Activated CD4-positive, alpha-beta T cell treated with anti-CD3 and anti-CD28 coated beads for 48 hours (primary cell): ENCODE results near the gene FRMD1.

ENCODE experiments used
- DNase-seq: peaks from one replicate; pipeline ENCODE4 v3.0.0-alpha.2; 2020

Gene FRMD1

GRCh38 chr6:168021581-168021980 is 57.4 kb downstream of the FRMD1 start:
- no peak for DNase-seq

DNA sequence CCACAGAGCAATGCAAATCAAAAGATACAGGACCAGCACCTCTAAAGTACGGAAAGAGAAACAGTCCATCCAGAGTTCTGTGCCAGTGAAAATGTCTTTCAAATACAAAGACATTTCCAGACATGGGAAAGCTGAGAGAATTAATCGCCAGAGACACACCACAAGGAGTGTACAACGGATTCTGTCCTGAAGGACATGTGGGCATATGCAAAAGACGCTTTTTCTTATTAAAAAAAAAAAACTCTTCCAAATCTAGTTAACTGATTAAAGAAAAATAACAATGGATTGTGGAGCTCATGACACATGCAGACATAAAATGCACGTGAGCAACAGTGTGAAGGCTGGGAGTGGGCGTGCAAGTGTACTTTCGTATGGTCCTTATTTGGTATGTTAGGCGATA is 58.8 kb downstream of the FRMD1 start:
- no peak for DNase-seq

DNA sequence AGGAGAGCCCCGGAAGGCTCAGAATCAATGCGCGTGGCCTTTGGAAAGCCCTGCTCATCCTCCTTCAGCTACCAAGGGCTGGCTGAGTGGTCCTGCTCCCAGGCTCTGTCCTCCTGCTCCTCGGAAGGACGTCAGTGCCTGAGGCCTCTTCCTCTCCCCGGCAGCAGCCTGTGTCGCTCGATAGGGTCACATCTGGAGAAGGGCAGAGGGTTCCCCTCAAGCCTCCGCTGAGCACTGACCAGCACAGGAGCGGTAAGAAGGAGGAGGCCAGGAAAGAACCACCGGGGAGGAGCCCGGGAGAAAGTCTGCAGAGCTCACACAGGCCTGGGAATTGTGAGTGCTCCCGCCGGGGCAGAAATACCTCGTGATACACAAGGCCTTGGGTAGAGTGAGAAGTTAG is 60.3 kb downstream of the FRMD1 start:
- DNase-seq: no peak

DNA sequence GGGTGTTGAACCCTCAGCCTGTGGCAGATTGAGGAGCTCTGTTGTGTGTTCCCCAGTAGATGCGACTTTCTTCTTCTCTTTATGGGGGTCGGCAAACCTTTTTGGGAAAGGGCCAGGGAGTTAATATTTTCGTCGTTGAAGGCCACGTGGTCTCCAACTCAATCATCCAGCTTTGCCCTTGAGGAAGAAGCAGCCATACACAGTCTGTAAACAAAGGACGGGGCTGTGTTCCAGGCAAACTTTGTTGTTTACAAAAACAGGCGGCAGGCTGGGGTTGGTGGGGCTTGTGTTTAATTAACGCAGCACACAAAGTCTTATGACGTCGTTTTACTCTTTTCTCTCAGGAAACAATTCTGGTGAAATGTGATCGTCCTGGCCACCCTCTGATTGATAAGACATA is 61.4 kb downstream of the FRMD1 start:
- no peak for DNase-seq

DNA sequence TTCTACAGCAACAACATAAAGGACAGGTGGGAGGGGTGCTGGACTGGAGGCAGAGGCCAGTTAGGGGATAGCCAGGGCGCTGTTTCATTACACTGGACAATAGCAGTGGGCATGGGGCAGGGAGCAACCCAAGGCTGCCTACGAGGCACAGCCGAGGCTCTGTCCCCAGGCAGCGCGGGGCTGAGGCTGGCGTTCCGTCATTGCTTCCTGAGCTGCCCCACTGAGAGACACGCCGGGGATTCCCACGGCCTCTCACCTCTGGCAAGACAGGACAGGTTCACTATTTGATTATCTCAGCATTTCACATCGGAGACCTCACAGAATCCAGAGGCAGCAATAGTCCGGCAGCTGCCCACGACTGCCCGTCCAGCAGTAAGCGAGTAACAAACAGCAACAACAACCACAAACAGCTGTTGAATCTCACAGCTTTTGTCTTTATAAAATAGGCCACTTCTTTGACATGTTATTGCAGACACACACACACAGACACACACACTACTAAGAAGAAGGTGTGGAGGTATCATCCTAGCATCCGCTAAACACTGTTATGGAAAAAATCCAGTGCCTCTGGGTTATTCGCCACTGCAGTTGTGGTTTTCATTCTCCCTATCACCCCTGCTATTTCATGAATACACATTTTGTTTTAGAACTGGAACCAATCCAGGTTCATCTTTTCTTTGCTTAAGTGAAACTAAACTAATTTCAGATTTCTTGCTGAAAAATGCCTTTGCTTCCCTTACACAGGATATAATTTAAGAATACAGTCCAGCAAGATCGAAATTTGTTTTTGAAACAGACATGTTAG is 62.1 kb downstream of the FRMD1 start:
- no peak for DNase-seq

- DNase-seq: no peak
These were observed 62.8 kb downstream of the FRMD1 start for GRCh38 chr6:168016176-168016620.

DNA sequence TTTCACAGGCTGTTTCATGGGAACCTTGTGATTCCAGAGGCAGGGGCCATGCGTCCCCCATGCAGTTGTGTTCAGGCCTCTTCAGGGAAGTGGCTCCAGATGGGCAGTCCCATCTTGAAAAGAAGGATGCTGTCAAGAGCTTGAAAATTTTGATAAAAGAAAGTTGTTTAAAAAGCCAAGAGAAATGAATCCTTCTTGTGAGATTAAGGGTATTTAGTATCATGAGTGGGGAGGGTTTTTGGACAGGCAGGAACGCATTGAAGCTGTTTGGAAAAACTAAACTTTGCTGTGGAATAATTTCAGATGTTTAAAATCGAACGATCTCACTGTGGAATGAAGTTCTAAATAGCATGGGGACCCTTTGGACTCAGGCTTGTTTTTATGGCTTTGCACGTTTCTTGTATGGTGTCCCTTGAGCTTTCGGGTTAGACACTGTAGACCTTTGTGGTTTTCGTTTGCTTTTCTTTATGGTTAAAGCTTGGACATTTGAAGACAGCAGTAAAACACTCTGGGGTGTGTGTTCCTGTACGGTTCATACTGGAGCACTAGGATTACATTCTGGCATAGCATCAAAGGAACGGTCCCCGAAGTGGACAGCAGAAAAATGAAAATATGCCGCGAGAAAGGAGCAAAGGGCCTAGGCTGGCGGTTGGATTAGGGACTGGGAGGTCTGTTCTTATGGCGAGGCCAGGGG is 63.4 kb downstream of the FRMD1 start:
- DNase-seq: no peak

- DNase-seq: no peak
These were observed 64.0 kb downstream of the FRMD1 start for GRCh38 chr6:168015009-168015408.

DNA sequence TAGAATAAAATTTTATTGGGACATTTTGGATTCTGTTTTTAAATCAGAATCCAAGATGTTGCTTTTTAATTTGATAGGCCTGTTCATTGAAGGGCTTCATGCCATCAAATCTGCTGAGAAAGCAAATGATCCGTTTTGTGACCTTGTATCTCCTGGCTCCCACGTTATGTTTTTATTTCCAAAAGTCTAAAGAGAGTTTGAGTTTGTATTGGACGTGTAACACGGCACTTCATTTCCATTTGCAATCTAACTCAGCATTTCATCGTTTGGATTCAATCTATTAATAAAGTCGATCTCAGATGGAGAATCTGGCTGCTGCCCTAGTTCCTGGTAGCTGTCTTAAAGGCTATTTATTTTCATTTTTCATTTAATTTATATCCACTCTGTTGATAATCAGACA is 64.6 kb downstream of the FRMD1 start:
- DNase-seq: no peak

GRCh38 chr6:168013250-168013915 is 65.6 kb downstream of the FRMD1 start:
- no peak for DNase-seq

GRCh38 chr6:168012431-168013249 is 66.4 kb downstream of the FRMD1 start:
- DNase-seq: no peak

DNA sequence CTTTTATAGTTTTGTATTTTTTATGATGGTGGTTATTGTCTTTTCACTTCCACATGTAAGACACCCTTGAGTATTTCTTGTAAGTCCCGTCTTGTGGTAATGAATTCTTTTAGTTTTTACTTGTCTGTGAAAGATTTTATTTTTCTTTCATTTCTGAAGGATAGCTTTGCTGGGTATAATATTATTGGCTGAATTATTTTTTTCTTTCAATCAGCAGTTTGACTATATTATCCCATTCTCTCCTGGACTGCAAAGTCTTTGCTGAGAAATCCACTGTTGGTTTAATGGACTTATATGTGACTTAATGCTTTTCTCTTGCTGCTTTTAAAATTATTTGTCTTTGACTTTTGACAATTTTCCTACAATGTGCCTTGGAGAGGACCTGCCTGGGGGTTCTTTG is 67.7 kb downstream of the FRMD1 start:
- no peak for DNase-seq

- DNase-seq: no peak
These were observed 69.7 kb downstream of the FRMD1 start for GRCh38 chr6:168009331-168009730.

DNA sequence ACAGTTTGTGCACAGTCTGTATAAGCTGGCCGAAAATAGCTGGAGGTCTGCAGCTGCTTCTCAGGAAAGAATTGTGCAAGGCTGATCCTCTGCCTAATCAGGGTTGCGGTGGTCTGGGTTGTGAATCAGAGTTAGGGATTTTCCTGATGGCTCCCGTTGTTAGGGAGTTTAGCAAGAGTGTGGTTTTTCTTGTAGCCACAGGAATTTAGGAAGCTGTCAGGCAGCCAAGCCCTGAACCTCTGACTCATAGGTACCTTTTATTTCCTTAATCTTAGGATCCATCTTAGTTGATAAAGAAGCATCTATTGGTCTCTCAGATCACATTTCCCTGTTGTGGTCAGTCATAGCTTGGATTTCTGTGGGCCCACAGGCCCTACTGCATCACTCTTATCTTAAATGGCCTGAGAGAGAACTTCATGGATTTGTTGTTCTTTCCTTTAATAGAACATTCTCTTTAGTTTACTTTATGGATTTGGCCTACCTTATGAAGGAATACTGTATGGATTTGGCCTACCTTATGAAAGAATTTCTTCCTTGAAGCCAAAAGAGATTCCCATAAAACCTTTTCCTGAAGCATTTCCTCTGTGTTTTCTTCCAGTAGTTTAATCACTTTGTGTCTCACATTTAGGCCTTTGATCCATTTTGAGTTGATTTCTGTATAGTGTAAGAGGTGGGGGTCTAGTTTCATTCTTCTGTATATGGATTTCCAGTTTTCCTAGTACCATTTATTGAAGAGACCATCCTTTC is 71.2 kb downstream of the FRMD1 start:
- no peak for DNase-seq

DNA sequence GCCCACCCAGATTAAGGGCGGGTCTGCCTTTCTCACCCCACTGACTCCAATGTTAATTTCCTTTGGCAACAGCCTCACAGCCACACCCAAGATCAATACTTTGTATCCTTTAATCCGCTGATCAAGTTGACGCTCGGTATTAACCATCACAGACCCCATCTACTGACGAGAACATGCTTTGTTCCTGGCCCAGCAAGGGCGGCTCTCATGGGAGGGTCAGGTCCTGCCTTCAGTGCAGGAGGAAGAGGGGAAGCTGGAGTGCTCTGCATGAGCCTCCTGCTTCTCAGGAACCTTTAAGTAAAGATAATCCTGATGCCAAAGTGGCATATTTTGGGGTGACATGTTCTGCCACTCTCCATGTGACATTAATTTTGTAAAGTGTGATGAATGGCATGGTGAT is 73.2 kb downstream of the FRMD1 start:
- DNase-seq: no peak

DNA sequence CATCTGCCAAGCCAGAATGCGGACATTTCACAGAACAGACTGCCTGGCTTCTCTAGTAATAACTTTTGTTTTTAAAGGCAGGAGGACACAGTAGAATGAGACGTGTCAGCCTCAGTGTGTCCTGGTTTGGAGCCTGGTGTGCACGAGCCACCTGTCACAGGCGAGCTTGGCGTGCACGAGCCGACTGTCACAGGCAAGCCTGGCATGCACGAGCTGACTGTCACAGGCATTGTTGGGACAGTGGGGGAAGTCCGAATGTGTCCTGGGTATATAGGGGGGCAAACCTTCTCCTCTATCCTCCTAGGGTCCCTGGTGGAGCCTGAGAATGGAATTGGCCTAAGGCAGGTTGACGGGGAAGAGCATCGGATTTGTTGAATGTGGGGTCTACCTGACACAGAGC is 74.1 kb downstream of the FRMD1 start:
- DNase-seq: no peak

GRCh38 chr6:168004023-168004422 is 75.0 kb downstream of the FRMD1 start:
- no peak for DNase-seq
